Measurements from ENCODE around the gene MAN1A2. TPM values are rescaled to one million over a fixed set of nuclear protein-coding genes. Genes with fewer than 3 reads are reported as not detected.

The MAN1A2 gene
- total and polyA plus RNA-seq, 9 of the 15 experiments (the other 6 are each of a cell fraction or from before 2014, with no cell fraction given): 4.2 to 38.4 (median 18.7) TPM

- no peak for TF ChIP-seq SLC30A9 (CRISPR knock-in tag; IDR thresholded peaks at IDR 0.05)
- no peak for TF ChIP-seq EZH2 (IDR thresholded peaks at IDR 0.05; ENCODE audit: borderline replicate concordance, low read depth, low read length)
- no peak for TF ChIP-seq TSHZ1 (CRISPR knock-in tag; IDR thresholded peaks at IDR 0.05)
- TF ChIP-seq SNAPC5 (CRISPR knock-in tag; IDR thresholded peaks at IDR 0.05): no peak
- no peak for TF ChIP-seq CEBPZ (IDR thresholded peaks at IDR 0.05; ENCODE audit: borderline replicate concordance, low read depth, low read length)
- no peak for TF ChIP-seq MEF2D (tag; conservative IDR thresholded peaks at IDR 0.05; ENCODE audit: low read depth)
- TF ChIP-seq MCM3 (IDR thresholded peaks at IDR 0.05): no peak
- TF ChIP-seq HNRNPLL (IDR thresholded peaks at IDR 0.05; ENCODE audit: low read depth, low read length, poor library complexity, severe bottlenecking): no peak
- no peak for TF ChIP-seq ETV5 (CRISPR knock-in tag; IDR thresholded peaks at IDR 0.05; ENCODE audit: low read depth)
- TF ChIP-seq BRD9 (IDR thresholded peaks at IDR 0.05; ENCODE audit: low read depth, partially characterized antibody): no peak
- TF ChIP-seq EP300 (IDR thresholded peaks at IDR 0.05; ENCODE audit: low read length): peak; percentile 6; the same call in 1 of the 2 replicates
- no peak for TF ChIP-seq ZNF398 (CRISPR knock-in tag; IDR thresholded peaks at IDR 0.05)
- no peak for TF ChIP-seq PCBP2 (IDR thresholded peaks at IDR 0.05; ENCODE audit: low read depth, low read length, poor library complexity, severe bottlenecking)
- TF ChIP-seq THAP7 (CRISPR knock-in tag; IDR thresholded peaks at IDR 0.05): no peak
- TF ChIP-seq E4F1 (CRISPR knock-in tag; IDR thresholded peaks at IDR 0.05; ENCODE audit: borderline replicate concordance): no peak
- no peak for TF ChIP-seq ZNF311 (CRISPR knock-in tag; IDR thresholded peaks at IDR 0.05)
Observed at GRCh38 chr1:117559985-117560384, 192.7 kb downstream of the MAN1A2 start (continued).

Measured in K562 (cell line).